Bronchial epithelial cell (primary cell): Measurements from ENCODE around the gene RNF34. TPM values are rescaled to one million over a fixed set of nuclear protein-coding genes. Genes with fewer than 3 reads are reported as not detected.

Experiments used
- DNase-seq: peaks from one replicate; pipeline ENCODE4 v3.0.0-alpha.2; 2010; ENCODE audit warnings: low read depth
- FAIRE-seq: peaks from 2 replicates; lab custom pipeline; 2011; peaks lifted over from hg19 to GRCh38; lab: Jason Lieb, UNC
- H3K27me3 ChIP-seq: 2 replicates; pipeline ENCODE4 v1.5.1; 2011; ENCODE audit warnings: low read length; ENCODE audit not compliant: control insufficient read depth, insufficient read depth
- H3K36me3 ChIP-seq: 2 replicates; pipeline ENCODE4 v1.5.1; 2011; ENCODE audit warnings: low read length; ENCODE audit not compliant: control insufficient read depth, insufficient read depth
- H3K4me3 ChIP-seq: 2 replicates; pipeline ENCODE4 v1.5.1; 2011; ENCODE audit warnings: mild to moderate bottlenecking, low read depth, low read length, control low read depth
- total RNA-seq: library from RNA; depleted of rRNA; stranded (reverse); fragments of >200 nt; gene quantifications from 2 replicates; pipeline ENCODE4 v1.2.1, GENCODE V29; 2014
- TF ChIP-seq, protein P1 (sequence below): IDR thresholded peaks from 2 replicates; pipeline ENCODE4 v1.5.1; 2011; ENCODE audit warnings: mild to moderate bottlenecking, moderate library complexity, low read length, control low read depth, inconsistent platforms; ENCODE audit not compliant: insufficient read depth, severe bottlenecking

Gene RNF34
- total RNA-seq, 1 donor from 2014 or later = 49.5 TPM

DNA sequence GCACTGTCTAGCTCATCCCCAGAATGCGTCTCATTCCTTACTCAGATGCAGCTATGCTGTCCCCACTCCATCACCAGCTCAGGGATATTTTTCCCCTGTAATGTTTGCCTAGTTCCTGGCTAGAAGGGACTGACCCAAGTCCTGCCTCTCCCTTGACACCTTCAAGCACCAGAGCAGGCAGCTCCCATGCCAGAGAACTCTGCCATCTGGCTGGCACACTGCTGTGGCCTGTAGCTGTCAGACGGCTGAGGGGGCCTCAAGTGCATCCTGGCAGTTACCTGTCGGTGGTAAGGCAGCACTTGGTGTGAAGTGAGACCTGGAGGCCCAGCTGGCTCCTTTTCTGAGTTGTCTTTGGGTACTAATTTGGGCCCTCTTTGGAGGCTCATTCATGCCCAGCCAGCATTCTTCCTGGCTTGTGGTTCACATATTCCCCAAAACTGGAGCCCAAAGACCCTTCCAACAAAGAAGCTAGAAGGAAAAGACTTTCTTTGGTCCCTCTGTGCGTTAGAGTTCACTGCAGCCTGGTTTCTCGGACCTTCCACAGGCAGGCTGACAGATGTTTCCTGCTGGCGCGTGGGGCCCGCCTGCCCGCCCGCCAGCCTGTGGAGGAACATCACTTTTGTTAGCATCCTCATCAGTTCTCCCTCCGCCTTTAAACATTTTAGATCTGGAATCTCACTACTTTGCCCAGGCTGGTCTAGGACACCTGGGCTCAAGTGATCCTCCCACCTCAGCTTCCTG, 33.0 kb downstream of the RNF34 start:
- DNase-seq = no peak
- H3K27me3 ChIP-seq = no peaks in the 10 kb centered on the region
- TF ChIP-seq, protein P1, sequence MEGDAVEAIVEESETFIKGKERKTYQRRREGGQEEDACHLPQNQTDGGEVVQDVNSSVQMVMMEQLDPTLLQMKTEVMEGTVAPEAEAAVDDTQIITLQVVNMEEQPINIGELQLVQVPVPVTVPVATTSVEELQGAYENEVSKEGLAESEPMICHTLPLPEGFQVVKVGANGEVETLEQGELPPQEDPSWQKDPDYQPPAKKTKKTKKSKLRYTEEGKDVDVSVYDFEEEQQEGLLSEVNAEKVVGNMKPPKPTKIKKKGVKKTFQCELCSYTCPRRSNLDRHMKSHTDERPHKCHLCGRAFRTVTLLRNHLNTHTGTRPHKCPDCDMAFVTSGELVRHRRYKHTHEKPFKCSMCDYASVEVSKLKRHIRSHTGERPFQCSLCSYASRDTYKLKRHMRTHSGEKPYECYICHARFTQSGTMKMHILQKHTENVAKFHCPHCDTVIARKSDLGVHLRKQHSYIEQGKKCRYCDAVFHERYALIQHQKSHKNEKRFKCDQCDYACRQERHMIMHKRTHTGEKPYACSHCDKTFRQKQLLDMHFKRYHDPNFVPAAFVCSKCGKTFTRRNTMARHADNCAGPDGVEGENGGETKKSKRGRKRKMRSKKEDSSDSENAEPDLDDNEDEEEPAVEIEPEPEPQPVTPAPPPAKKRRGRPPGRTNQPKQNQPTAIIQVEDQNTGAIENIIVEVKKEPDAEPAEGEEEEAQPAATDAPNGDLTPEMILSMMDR = no peak
- H3K36me3 ChIP-seq = peaks cover 11% of the 10 kb centered on the region
- H3K4me3 ChIP-seq = no peak overlapping the region
- no peak for FAIRE-seq

- TF ChIP-seq, protein P1 = no peak
- FAIRE-seq = no peak
- DNase-seq = no peak
- H3K4me3 ChIP-seq = no peak overlapping the region
- H3K27me3 ChIP-seq = no peaks in the 10 kb centered on the region
- peaks cover 18% of the 10 kb centered on the region for H3K36me3 ChIP-seq
Measured at GRCh38 chr12:121436706-121437105, 36.8 kb downstream of the RNF34 start.

DNA sequence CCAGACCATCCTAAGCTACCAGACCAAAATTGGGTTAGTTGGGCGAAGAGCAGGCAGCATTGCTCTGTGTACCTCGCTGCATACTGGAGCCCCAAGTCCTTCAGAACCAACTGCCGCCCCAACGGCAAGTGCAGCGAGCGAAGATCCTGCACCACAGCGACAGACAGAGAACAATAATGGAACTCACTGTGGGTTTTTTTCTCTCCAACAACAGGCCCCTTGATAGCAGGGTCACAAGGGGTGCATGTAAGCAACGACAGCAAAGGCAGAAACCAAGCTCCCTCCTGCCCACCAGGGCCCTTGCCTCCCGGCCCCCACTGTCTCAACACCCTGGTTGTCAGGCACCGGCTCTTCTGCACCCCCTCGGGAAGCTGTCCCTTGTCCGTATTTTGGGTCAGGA, 39.0 kb downstream of the RNF34 start:
- TF ChIP-seq, protein P1 = no peak
- H3K27me3 ChIP-seq = no peaks in the 10 kb centered on the region
- peaks cover 23% of the 10 kb centered on the region for H3K36me3 ChIP-seq
- FAIRE-seq = no peak
- no peak overlapping the region for H3K4me3 ChIP-seq
- no peak for DNase-seq

GRCh38 chr12:121439715-121440114, 39.8 kb downstream of the RNF34 start:
- DNase-seq (no peak), FAIRE-seq (no peak)
- TF ChIP-seq, protein P1 = no peak
- Histone ChIP-seq H3K36me3 (peaks cover 23% of the 10 kb centered on the region), H3K27me3 (no peaks in the 10 kb centered on the region), H3K4me3 (no peak overlapping the region)

DNA sequence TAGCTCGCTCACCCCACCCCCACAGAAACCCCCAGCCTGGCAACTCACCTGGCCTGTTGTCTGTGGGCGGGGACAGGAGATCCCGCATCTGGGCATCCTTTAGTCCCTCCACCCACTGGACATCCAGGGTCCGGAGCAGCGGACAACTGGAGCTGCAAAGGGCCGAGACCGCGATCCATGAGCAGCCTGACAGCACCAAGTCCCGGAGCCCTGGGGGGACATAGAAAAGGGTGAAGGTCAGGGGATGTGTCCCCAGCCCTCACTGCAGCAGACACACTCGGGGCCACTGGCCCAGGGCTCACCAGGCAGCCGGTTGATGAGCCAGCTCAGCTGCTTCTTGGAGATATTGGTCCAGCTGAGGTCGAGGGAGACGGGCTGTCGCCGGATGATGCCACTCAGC, 40.9 kb downstream of the RNF34 start:
- DNase-seq = no peak
- Histone ChIP-seq H3K27me3 (no peaks in the 10 kb centered on the region), H3K36me3 (peaks cover 22% of the 10 kb centered on the region), H3K4me3 (no peak overlapping the region)
- FAIRE-seq = no peak
- TF ChIP-seq, protein P1 = no peak

GRCh38 chr12:121441555-121441954, 41.6 kb downstream of the RNF34 start:
- H3K4me3 ChIP-seq = no peak overlapping the region
- H3K36me3 ChIP-seq = peaks cover 22% of the 10 kb centered on the region
- TF ChIP-seq, protein P1 = no peak
- H3K27me3 ChIP-seq = no peaks in the 10 kb centered on the region
- FAIRE-seq (no peak), DNase-seq (no peak)
